MG63 (cell line): ENCODE measurements around the gene CHRM4. TPM values are rescaled to one million over a fixed set of nuclear protein-coding genes. Genes with fewer than 3 reads are reported as not detected.

Experiments used
- DNase-seq: peaks from one replicate; pipeline ENCODE4 v3.0.0-alpha.2; 2020
- H3K27me3 ChIP-seq: fragments of 250-450 bp; sonication (Bioruptor Pico); 2 replicates; pipeline ENCODE4 v1.5.1; 2020; ENCODE audit warnings: mild to moderate bottlenecking, moderate library complexity
- H3K36me3 ChIP-seq: fragments of 250-450 bp; sonication (Bioruptor Pico); 2 replicates; pipeline ENCODE4 v1.5.1; 2020; ENCODE audit warnings: mild to moderate bottlenecking, moderate library complexity
- H3K4me3 ChIP-seq: fragments of 250-450 bp; sonication (Bioruptor Pico); 2 replicates; pipeline ENCODE4 v1.5.1; 2020; ENCODE audit warnings: mild to moderate bottlenecking, moderate library complexity
- H3K9me3 ChIP-seq: fragments of 250-450 bp; sonication (Bioruptor Pico); 2 replicates; pipeline ENCODE4 v1.5.1; 2020; ENCODE audit warnings: mild to moderate bottlenecking, moderate library complexity
- total RNA-seq: library from RNA; depleted of rRNA; stranded (reverse); fragments of >200 nt; shearing (Covaris generic); gene quantifications from 2 replicates; pipeline ENCODE4 v1.2.3, GENCODE V29; 2014; ENCODE audit warnings: low replicate concordance; rRNA removed

CHRM4 gene
- not detected in 2 replicates for total RNA-seq

GRCh38 chr11:46391578-46392420 is at the start of gene CHRM4:
CHRM4 (minus strand) TSS chr11:46391776; CDS start chr11:46386557, 5,219 bp downstream.
- H3K9me3 ChIP-seq: no peaks in the 10 kb centered on the region
- no peaks in the 10 kb centered on the region for H3K36me3 ChIP-seq
- DNase-seq: peak; percentile 55
- peak within 1 kb of the TSS; percentile 37 for H3K4me3 ChIP-seq
- peaks cover 27% of the 10 kb centered on the region for H3K27me3 ChIP-seq

- no peak for DNase-seq
- Histone ChIP-seq H3K27me3 (no peaks in the 10 kb centered on the region), H3K9me3 (no peaks in the 10 kb centered on the region), H3K4me3 (no peak overlapping the region), H3K36me3 (peaks cover 1% of the 10 kb centered on the region)
Measured at GRCh38 chr11:46438211-46438610, 46.6 kb upstream of the CHRM4 start.

- Histone ChIP-seq H3K27me3 (no peaks in the 10 kb centered on the region), H3K4me3 (no peak overlapping the region), H3K9me3 (no peaks in the 10 kb centered on the region), H3K36me3 (peaks cover 4% of the 10 kb centered on the region)
- no peak for DNase-seq
Measured at GRCh38 chr11:46437122-46437689, 45.6 kb upstream of the CHRM4 start.

GRCh38 chr11:46436113-46436512 is 44.5 kb upstream of the CHRM4 start:
- H3K36me3 ChIP-seq: peaks cover 4% of the 10 kb centered on the region
- no peak for DNase-seq
- H3K9me3 ChIP-seq: no peaks in the 10 kb centered on the region
- H3K27me3 ChIP-seq: no peaks in the 10 kb centered on the region
- no peak overlapping the region for H3K4me3 ChIP-seq

DNA sequence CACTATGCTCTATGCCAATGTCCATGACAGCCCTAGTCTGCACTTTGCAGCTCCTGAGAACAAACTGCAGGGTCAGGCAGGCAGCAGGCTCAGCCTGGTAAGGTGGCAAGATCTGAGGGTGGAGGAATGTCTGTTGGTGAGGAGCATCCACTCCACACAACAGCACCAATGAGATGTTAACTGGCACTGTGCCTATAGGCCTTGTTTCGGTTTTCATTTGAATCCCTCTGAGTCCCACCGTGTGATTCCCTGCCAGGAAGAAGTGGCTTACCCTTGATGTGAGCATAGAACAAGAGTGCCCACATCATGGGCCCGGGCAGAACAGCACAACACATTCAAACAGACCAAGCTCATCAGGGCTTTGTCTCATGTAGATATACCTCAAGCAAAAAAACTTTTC is 44.1 kb upstream of the CHRM4 start:
- Histone ChIP-seq H3K4me3 (no peak overlapping the region), H3K9me3 (no peaks in the 10 kb centered on the region), H3K36me3 (peaks cover 4% of the 10 kb centered on the region), H3K27me3 (no peaks in the 10 kb centered on the region)
- no peak for DNase-seq

DNA sequence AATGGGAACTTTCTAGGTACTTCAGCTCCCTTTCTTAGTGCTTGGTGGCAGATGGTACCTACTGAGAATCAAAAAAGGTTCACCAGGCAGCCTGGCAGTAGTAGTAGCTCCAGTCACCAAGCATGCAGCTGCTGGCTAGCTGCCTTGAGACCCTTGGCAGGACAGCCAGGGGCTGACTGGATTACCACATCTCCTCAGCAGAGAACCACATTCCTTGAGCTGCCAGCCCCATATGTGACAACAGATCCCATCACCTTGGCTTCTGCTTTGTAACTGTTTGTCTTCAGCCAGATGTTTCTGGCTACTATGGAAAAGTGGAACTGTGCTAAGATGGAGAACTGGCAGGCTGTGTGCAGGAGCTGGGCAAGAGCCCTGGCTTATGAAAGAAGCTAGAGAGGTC is 39.6 kb upstream of the CHRM4 start:
- Histone ChIP-seq H3K36me3 (peaks cover 4% of the 10 kb centered on the region), H3K9me3 (no peaks in the 10 kb centered on the region), H3K27me3 (no peaks in the 10 kb centered on the region), H3K4me3 (no peak overlapping the region)
- no peak for DNase-seq

- H3K9me3 ChIP-seq: no peaks in the 10 kb centered on the region
- H3K36me3 ChIP-seq: peaks cover 4% of the 10 kb centered on the region
- no peaks in the 10 kb centered on the region for H3K27me3 ChIP-seq
- no peak overlapping the region for H3K4me3 ChIP-seq
- DNase-seq: no peak
Measured at GRCh38 chr11:46429717-46430116, 38.1 kb upstream of the CHRM4 start.

DNA sequence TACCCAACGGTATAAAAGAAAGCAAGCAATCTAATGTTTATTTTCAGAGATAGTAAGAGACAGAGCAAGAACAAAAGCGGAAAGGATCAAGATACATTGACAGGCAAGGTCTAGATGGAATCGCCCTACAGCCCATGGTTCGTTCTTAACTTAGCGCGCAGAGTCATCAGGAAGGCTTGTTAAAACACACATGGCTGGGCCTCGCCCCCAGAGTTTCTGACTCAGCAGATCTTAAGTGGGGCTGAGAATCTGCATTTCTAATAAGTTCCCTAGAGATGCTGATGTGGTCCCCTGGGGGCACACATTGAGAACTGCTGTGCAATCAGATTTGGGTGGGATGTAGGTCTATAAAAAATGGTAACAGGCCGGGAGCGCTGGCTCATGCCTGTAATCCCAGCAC is 35.8 kb upstream of the CHRM4 start:
- H3K36me3 ChIP-seq: no peaks in the 10 kb centered on the region; the same call in 1 of the 2 replicates
- no peak overlapping the region for H3K4me3 ChIP-seq
- no peak for DNase-seq
- no peaks in the 10 kb centered on the region for H3K9me3 ChIP-seq
- H3K27me3 ChIP-seq: no peaks in the 10 kb centered on the region

DNA sequence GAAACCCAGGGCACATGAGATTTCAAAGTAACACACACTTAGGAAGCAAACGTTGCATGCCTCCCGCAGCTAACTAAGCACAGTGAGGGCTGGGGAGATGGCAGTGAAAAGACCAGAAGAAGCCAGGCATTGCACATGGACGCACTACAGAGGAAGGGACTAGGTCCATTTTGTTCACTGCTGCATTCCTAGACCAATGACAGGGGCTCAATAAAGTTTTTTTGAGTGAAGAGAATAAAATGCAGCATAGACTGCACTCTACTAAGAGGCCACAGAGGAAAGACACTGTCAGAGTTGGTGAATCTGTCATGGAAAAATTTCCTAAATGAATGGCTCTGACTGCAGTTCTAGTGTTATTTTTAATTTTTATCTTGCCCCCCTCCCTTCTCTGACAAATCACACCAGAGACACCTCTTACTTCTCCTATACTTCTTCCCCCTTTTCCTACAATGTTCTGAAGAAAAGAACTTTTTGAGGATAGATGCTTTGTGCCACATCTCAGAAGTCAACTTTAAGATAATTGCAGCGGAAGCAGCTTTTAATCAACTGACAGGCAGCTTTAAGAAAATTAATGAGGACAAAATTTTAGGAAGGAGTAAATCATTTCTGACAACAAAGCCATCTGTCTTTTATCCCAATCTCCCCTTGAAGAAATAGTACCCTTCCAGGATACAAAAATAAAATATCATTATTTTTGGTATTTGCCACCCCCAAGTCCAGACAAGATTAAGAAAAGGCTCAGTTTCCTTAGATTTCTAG is 34.8 kb upstream of the CHRM4 start:
- H3K27me3 ChIP-seq: no peaks in the 10 kb centered on the region; the same call in 1 of the 2 replicates
- H3K36me3 ChIP-seq: no peaks in the 10 kb centered on the region; the same call in 1 of the 2 replicates
- H3K4me3 ChIP-seq: no peak overlapping the region
- H3K9me3 ChIP-seq: no peaks in the 10 kb centered on the region
- DNase-seq: no peak

DNA sequence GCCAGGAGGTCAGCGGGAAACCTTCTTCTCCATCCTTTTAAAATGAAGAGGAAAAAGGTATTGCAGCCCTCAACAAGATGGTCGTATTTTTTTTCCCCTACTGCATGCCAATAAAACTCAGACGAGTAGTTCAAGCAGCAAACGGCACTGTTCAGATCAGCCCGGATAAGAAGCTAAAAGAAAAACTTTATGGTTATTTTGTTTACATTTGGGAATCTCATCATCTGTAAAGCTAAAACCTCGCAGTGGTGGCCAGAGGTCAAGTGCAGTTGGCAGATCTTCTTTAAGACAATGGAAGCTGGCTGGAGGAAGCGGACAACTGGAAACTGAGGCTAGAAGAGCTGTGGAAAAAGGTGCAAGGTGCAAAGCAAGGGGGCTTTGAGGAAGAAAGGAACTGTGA is 31.0 kb upstream of the CHRM4 start:
- 0 out of 2 replicates have a peak, but pooled peaks cover 2% of the 10 kb centered on the region for H3K36me3 ChIP-seq
- H3K9me3 ChIP-seq: no peaks in the 10 kb centered on the region
- H3K4me3 ChIP-seq: no peak overlapping the region
- no peak for DNase-seq
- no peaks in the 10 kb centered on the region; the same call in 1 of the 2 replicates for H3K27me3 ChIP-seq

- no peak for DNase-seq
- Histone ChIP-seq H3K27me3 (no peaks in the 10 kb centered on the region; the same call in 1 of the 2 replicates), H3K4me3 (no peak overlapping the region)
Measured at GRCh38 chr11:46421257-46421880, 29.8 kb upstream of the CHRM4 start.

DNA sequence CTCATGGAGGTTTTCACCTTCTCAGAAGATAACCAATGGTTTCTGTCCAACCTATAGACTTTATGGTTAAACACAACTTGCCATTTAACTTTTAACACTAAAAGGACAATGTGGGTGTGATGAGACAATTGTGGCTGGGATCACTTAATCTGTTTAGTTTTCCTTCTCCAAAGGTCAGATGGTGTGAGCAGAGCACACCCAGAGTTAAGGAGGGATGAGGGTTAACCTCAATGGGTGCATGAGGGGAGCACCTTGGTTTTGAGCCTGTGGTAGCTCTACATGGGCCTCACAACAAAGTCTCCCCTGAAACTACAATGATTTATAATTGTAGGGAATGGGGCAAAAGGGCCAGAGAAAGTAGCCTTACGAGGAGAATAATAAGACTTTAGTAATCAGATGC is 28.9 kb upstream of the CHRM4 start:
- no peaks in the 10 kb centered on the region for H3K9me3 ChIP-seq
- no peak for DNase-seq
- H3K27me3 ChIP-seq: no peaks in the 10 kb centered on the region; the same call in 1 of the 2 replicates
- H3K36me3 ChIP-seq: 0 out of 2 replicates have a peak, but pooled peaks cover 6% of the 10 kb centered on the region
- H3K4me3 ChIP-seq: no peak overlapping the region

More at GRCh38 chr11:46421257-46421880, 29.8 kb upstream of the CHRM4 start:
- no peaks in the 10 kb centered on the region for H3K9me3 ChIP-seq
- 0 out of 2 replicates have a peak, but pooled peaks cover 6% of the 10 kb centered on the region for H3K36me3 ChIP-seq

GRCh38 chr11:46418751-46419150 is 27.2 kb upstream of the CHRM4 start:
- no peak for DNase-seq
- H3K9me3 ChIP-seq: no peaks in the 10 kb centered on the region
- peaks cover 6% of the 10 kb centered on the region; the same call in 1 of the 2 replicates for H3K36me3 ChIP-seq
- no peaks in the 10 kb centered on the region; the same call in 1 of the 2 replicates for H3K27me3 ChIP-seq
- H3K4me3 ChIP-seq: no peak overlapping the region

DNA sequence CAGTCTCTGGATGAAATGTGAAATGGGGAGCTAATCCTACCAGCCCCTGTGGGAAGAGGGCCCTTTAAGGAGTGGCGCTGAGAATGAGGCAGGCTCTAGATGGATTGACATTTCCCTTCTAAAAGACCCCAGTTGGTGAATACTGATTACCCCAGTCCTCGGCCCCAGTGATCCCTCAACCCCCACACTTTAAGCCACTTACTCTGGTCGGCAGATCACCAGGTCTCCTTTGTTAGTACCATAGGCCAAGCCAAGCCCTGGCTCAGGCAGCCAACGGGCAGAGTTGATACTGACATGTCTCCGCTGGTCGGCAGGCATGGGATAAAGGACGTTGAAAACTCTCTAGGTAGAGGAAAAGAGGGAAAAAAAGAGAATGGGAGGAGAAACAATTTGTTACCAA is 26.1 kb upstream of the CHRM4 start:
- DNase-seq: no peak
- Histone ChIP-seq H3K4me3 (no peak overlapping the region), H3K27me3 (no peaks in the 10 kb centered on the region; the same call in 1 of the 2 replicates), H3K9me3 (no peaks in the 10 kb centered on the region), H3K36me3 (peaks cover 6% of the 10 kb centered on the region; the same call in 1 of the 2 replicates)

- Histone ChIP-seq H3K9me3 (no peaks in the 10 kb centered on the region), H3K27me3 (no peaks in the 10 kb centered on the region), H3K36me3 (peaks cover 6% of the 10 kb centered on the region; the same call in 1 of the 2 replicates), H3K4me3 (no peak overlapping the region)
- no peak for DNase-seq
Measured at GRCh38 chr11:46414879-46415278, 23.3 kb upstream of the CHRM4 start.

DNA sequence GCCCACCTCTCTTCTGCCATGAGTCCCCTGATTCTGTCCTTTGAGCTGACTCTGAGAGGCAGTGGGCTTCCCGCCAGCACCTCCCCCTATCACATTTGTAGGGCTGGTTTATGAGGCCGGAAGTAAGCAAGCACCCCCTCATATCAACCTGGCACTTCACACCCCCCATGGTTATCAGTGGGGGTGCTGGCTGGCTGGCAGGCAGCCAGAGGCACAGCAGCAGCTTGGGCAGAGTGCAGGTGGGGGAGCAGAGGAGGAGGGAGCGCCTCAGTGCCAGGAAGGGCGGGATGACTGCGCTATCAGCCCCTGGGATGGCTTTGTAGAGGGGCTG is 22.9 kb upstream of the CHRM4 start:
- Histone ChIP-seq H3K36me3 (peaks cover 6% of the 10 kb centered on the region; the same call in 1 of the 2 replicates), H3K27me3 (no peaks in the 10 kb centered on the region), H3K9me3 (no peaks in the 10 kb centered on the region), H3K4me3 (no peak overlapping the region)
- DNase-seq: no peak
